Left lung (tissue), 10 donors: ENCODE results near the gene CGGBP1. TPM values are rescaled to one million over a fixed set of nuclear protein-coding genes. Genes with fewer than 3 reads are reported as not detected.
"Not testable (repeated sequence)": the region's sequence is repeated elsewhere in the genome, so short reads cannot be mapped to it uniquely, and the experiment has no call there.

Experiments
- ATAC-seq: fragments of 200-7000 bp; cut with Tn5 transposase; one replicate; pipeline ENCODE4 v1.9.1; 2020; ENCODE audit warnings: moderate library complexity
- DNase-seq, 4 donors: peaks; one replicate each; pipeline ENCODE4 v3.0.0-alpha.2; 2013 to 2020
- H3K27ac ChIP-seq, 2 donors: fragments of 200-600 bp; sonication (generic) in 1 of 2; one replicate each; pipeline versions ENCODE4 v1.5.0 to v1.8.0; 2020 to 2021
- H3K27me3 ChIP-seq, 2 donors: fragments of 200-600 bp; sonication (generic) in 1 of 2; one replicate each; pipeline versions ENCODE4 v1.5.0 to v1.8.0; 2020 to 2021
- H3K36me3 ChIP-seq, 2 donors: fragments of 200-600 bp; sonication (generic) in 1 of 2; one replicate each; pipeline versions ENCODE4 v1.5.0 to v1.8.0; 2020 to 2021
- H3K4me1 ChIP-seq, 2 donors: fragments of 200-600 bp; one replicate each; pipeline ENCODE4 v1.8.0; 2021
- H3K4me3 ChIP-seq, 2 donors: fragments of 200-600 bp; sonication (generic) in 1 of 2; one replicate each; pipeline versions ENCODE4 v1.5.0 to v1.8.0; 2020 to 2021; ENCODE audit warnings: mild to moderate bottlenecking in 1 of 2
- H3K9me3 ChIP-seq, 2 donors: fragments of 200-600 bp; sonication (generic) in 1 of 2; one replicate each; pipeline versions ENCODE4 v1.5.0 to v1.8.0; 2020 to 2021
- intact Hi-C, 2 donors: fragments of 100-400 bp; cut with DNase I; formaldehyde crosslinking; loops; one replicate each; pipeline versions ENCODE4 v1.11.2 to v1.14.2; 2022
- polyA plus RNA-seq, 6 donors: library from polyadenylated mRNA; unstranded; fragments of 120-200 nt; gene quantifications; one replicate each; pipeline ENCODE4 v1.2.1, GENCODE V29; 2013; ENCODE audit not compliant: insufficient read length in 6 of 6
- total RNA-seq, 2 donors: library from RNA; stranded (reverse); fragmentation: NEBNext Ultra II Directional; extraction: Animal tissue kit (Norgen Biotek cat#: 25700); gene quantifications; one replicate each; pipeline ENCODE4 v1.2.1, GENCODE V29; 2021
- TF ChIP-seq, protein P1 (sequence below), 2 donors: fragments of 200-600 bp; sonication (generic) in 1 of 2; IDR thresholded peaks; one replicate each; pipeline versions ENCODE4 v1.5.0 to v1.8.0; 2021; ENCODE audit warnings: antibody characterized with exemption in 2 of 2
- donor health status: DM: no; HTN: yes; CAD: no.
- donor health status: DM: no; HTN: no; CAD: no.

CGGBP1 gene
- total and polyA plus RNA-seq, 8 donors, result 62.3 to 142 (median 128) TPM

DNA sequence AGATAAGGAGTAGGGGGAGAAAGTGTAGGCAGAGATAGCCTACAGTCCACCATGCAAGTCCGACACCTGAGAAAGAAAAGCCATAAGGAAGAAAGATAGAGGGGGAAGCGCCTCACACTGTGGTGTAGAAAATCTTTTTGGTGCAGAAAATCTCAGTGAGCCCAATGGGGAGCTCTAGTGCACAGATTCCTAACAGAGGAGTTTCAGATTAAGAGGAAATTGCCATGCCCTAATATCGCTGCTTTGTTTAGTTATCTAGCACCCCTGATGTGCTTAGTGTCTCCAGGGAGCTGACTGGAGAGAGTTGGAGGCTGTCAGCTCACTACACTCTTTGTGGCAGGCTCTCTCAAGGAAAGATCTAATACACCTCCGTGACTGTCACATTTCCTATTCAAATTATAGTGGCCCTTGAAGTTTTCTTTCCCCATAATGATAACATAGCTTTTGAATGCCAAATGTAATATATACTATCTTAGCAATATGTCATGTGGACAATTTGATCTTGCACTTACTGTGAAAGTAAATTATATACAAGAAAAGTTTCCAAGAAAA, 33.7 kb downstream of the CGGBP1 start:
- peaks cover 0 to 2% of the 10 kb centered on the region in 2 donors for H3K4me1 ChIP-seq
- no peak for DNase-seq
- no peak for ATAC-seq
- intact Hi-C loops, result no loop called here
- H3K27me3 ChIP-seq, result no peaks in the 10 kb centered on the region
- no peaks in the 10 kb centered on the region for H3K36me3 ChIP-seq
- H3K4me3 ChIP-seq, result no peak overlapping the region
- TF ChIP-seq, protein P1, sequence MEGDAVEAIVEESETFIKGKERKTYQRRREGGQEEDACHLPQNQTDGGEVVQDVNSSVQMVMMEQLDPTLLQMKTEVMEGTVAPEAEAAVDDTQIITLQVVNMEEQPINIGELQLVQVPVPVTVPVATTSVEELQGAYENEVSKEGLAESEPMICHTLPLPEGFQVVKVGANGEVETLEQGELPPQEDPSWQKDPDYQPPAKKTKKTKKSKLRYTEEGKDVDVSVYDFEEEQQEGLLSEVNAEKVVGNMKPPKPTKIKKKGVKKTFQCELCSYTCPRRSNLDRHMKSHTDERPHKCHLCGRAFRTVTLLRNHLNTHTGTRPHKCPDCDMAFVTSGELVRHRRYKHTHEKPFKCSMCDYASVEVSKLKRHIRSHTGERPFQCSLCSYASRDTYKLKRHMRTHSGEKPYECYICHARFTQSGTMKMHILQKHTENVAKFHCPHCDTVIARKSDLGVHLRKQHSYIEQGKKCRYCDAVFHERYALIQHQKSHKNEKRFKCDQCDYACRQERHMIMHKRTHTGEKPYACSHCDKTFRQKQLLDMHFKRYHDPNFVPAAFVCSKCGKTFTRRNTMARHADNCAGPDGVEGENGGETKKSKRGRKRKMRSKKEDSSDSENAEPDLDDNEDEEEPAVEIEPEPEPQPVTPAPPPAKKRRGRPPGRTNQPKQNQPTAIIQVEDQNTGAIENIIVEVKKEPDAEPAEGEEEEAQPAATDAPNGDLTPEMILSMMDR (IDR thresholded peaks at IDR 0.05), result no peak
- no peak overlapping the region for H3K27ac ChIP-seq
- peaks cover 0 to 9% of the 10 kb centered on the region in 2 donors for H3K9me3 ChIP-seq

- intact Hi-C loops, result no loop called here
- no peaks in the 10 kb centered on the region for H3K27me3 ChIP-seq
- no peaks in the 10 kb centered on the region for H3K9me3 ChIP-seq
- TF ChIP-seq, protein P1 (IDR thresholded peaks at IDR 0.05), result no peak
- H3K4me1 ChIP-seq, result no peaks in the 10 kb centered on the region
- H3K36me3 ChIP-seq, result no peaks in the 10 kb centered on the region
- DNase-seq (no peak), ATAC-seq (no peak)
- no peak overlapping the region for H3K4me3 ChIP-seq
- H3K27ac ChIP-seq, result no peak overlapping the region
Observed at GRCh38 chr3:88019024-88019423, 39.8 kb downstream of the CGGBP1 start.

DNA sequence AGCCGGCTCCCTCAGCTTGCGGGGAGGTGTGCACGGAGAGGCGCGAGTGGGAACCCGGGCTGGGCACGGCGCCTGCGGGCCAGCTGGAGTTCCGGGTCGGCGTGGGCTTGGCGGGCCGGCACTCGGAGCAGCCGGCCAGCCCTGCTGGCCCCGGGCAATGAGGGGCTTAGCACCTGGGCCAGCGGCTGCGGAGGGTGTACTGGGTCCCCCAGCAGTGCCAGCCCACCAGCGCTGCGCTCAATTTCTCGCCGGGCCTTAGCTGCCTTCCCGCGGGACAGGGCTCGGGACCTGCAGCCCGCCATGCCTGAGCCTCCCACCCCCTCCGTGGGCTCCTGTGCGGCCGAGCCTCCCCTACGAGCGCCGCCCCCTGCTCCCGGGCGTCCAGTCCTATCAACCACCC, 43.1 kb downstream of the CGGBP1 start:
- H3K27me3 ChIP-seq, H3K36me3 ChIP-seq, H3K4me1 ChIP-seq, H3K9me3 ChIP-seq, ATAC-seq, H3K27ac ChIP-seq, intact Hi-C loops, H3K4me3 ChIP-seq: not testable (repeated sequence)
- peak in 1 of 4 donors; percentile 44 for DNase-seq

- Histone ChIP-seq H3K27me3 (no peaks in the 10 kb centered on the region), H3K4me1 (no peaks in the 10 kb centered on the region), H3K27ac (no peak overlapping the region), H3K36me3 (no peaks in the 10 kb centered on the region), H3K9me3 (no peaks in the 10 kb centered on the region), H3K4me3 (no peak overlapping the region)
- TF ChIP-seq, protein P1 (IDR thresholded peaks at IDR 0.05), result no peak
- no peak for ATAC-seq
- no peak for DNase-seq
- intact Hi-C loops, result no loop called here
Observed at GRCh38 chr3:88013592-88013991, 45.2 kb downstream of the CGGBP1 start.

DNA sequence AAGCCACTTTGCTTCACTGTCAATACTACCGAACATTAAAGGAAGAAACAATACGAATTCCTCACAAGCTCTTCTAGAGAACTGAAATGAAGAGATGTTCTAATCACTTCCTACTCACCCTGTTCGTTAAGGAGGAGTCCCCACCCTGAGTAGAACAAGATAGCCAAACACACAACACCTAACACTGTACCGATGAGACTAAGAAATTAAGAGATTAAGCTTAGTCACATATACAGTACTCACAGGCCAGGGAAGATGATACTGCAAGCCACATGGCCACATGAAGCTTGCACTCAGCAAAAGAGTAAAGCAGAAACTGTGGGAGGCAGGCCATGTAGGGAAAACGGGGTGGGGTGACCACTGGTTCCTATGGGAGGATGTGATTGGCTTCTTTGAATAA, 48.0 kb downstream of the CGGBP1 start:
- no peaks in the 10 kb centered on the region for H3K4me1 ChIP-seq
- H3K36me3 ChIP-seq, result no peaks in the 10 kb centered on the region
- no peaks in the 10 kb centered on the region for H3K9me3 ChIP-seq
- H3K27ac ChIP-seq, result no peak overlapping the region
- TF ChIP-seq, protein P1 (IDR thresholded peaks at IDR 0.05), result no peak
- ATAC-seq, result no peak
- no peak for DNase-seq
- no peaks in the 10 kb centered on the region for H3K27me3 ChIP-seq
- intact Hi-C loops, result no loop called here
- no peak overlapping the region for H3K4me3 ChIP-seq

GRCh38 chr3:88009066-88009465, 49.7 kb downstream of the CGGBP1 start:
- TF ChIP-seq, protein P1 (IDR thresholded peaks at IDR 0.05), result no peak
- intact Hi-C loops, result no loop called here
- ATAC-seq, result no peak

More at GRCh38 chr3:88009066-88009465, 49.7 kb downstream of the CGGBP1 start:
- DNase-seq, result no peak
- no peaks in the 10 kb centered on the region for H3K9me3 ChIP-seq
- H3K27me3 ChIP-seq, result no peaks in the 10 kb centered on the region
- no peak overlapping the region for H3K27ac ChIP-seq
- no peak overlapping the region for H3K4me3 ChIP-seq
- no peaks in the 10 kb centered on the region for H3K4me1 ChIP-seq
- no peaks in the 10 kb centered on the region for H3K36me3 ChIP-seq
